Bronchial epithelial cell (primary cell): ENCODE measurements around the gene DAPP1. TPM values are rescaled to one million over a fixed set of nuclear protein-coding genes. Genes with fewer than 3 reads are reported as not detected.

ENCODE experiments used
- DNase-seq: peaks from one replicate; pipeline ENCODE4 v3.0.0-alpha.2; 2010; ENCODE audit warnings: low read depth
- FAIRE-seq: peaks from 2 replicates; lab custom pipeline; 2011; peaks lifted over from hg19 to GRCh38; lab: Jason Lieb, UNC
- H3K27me3 ChIP-seq: 2 replicates; pipeline ENCODE4 v1.5.1; 2011; ENCODE audit warnings: low read length; ENCODE audit not compliant: control insufficient read depth, insufficient read depth
- H3K36me3 ChIP-seq: 2 replicates; pipeline ENCODE4 v1.5.1; 2011; ENCODE audit warnings: low read length; ENCODE audit not compliant: control insufficient read depth, insufficient read depth
- H3K4me3 ChIP-seq: 2 replicates; pipeline ENCODE4 v1.5.1; 2011; ENCODE audit warnings: mild to moderate bottlenecking, low read depth, low read length, control low read depth
- CTCF ChIP-seq: IDR thresholded peaks from 2 replicates; pipeline ENCODE4 v1.5.1; 2011; ENCODE audit warnings: mild to moderate bottlenecking, moderate library complexity, low read length, control low read depth, inconsistent platforms; ENCODE audit not compliant: insufficient read depth, severe bottlenecking
- total RNA-seq: library from RNA; depleted of rRNA; stranded (reverse); fragments of >200 nt; gene quantifications from 2 replicates; pipeline ENCODE4 v1.2.1, GENCODE V29; 2014

The DAPP1 gene
- total RNA-seq, 1 donor from 2014 or later: 31.3 TPM

DNA sequence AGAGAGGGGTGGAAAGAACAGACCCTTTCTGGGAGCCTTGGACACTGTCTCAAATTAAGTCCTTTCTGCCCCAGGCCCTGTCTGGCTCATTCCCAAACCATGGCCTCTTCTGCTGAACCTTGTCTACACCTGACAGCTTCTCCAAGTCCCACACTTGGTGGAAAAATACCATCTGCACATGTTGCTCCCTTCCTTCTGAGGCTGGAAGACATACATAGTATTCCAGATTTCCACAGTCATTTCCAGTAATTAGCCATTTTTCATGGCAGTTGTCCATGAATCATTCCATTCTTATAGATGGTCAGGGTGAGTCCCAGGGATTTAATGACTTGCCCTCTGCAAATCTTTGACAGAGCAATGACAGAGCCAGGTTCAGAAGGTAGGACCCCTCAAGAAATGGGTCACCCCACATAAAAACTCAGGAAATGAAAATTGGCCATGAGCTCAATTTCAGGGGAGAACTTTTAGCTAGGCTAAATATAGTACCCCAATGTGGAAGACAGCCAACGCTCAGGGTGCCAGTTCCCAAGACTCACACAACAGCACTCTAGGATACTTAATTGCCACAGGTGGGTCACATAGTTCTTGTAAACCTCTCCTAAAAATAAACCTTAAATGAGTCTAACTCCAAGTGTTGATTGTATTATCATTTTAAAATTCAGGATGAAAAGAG, 16.2 kb upstream of the DAPP1 start:
- no peak for TF ChIP-seq CTCF
- no peak for DNase-seq
- FAIRE-seq: no peak
- Histone ChIP-seq H3K27me3 (no peaks in the 10 kb centered on the region), H3K36me3 (no peaks in the 10 kb centered on the region), H3K4me3 (no peak overlapping the region)

- TF ChIP-seq CTCF: no peak
- DNase-seq (no peak), FAIRE-seq (no peak)
- H3K36me3 ChIP-seq: no peaks in the 10 kb centered on the region
- H3K27me3 ChIP-seq: no peaks in the 10 kb centered on the region
- H3K4me3 ChIP-seq: no peak overlapping the region
Observed at GRCh38 chr4:99801005-99801699, 15.5 kb upstream of the DAPP1 start.

DNA sequence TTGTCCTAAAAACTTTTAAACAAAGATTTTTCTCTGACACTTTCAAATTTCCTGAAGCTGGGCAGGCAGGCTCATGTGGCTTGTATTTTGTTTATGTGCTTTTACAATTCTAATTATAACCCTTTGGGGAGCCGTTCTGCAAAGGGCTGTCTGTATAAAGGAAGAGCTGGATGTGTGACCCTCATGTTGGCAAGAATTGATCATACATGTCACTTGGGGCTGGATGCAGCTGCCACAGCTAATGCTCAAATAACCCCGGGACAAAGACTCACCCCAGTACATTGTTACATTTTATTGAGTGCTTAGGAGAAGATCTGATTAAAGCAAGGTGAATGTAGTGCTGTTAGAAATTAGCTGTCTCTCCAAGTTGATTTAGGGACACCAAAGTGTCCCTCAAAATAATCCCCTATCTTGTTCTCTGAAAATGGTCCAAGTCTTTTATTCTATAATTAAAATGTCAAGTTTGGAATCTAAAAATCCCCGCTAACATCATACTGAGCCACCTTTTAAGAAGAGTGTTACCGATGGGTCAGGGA, 13.0 kb upstream of the DAPP1 start:
- FAIRE-seq: no peak

GRCh38 chr4:99806545-99806944, 10.1 kb upstream of the DAPP1 start:
- H3K27me3 ChIP-seq: no peaks in the 10 kb centered on the region
- TF ChIP-seq CTCF: no peak
- DNase-seq (no peak), FAIRE-seq (peak; percentile 87)
- H3K4me3 ChIP-seq: no peak overlapping the region
- H3K36me3 ChIP-seq: no peaks in the 10 kb centered on the region

More for the DNA sequence above, 13.0 kb upstream of the DAPP1 start:
- TF ChIP-seq CTCF: no peak
- no peaks in the 10 kb centered on the region for H3K27me3 ChIP-seq
- H3K4me3 ChIP-seq: no peak overlapping the region
- no peaks in the 10 kb centered on the region for H3K36me3 ChIP-seq
- no peak for DNase-seq

DNA sequence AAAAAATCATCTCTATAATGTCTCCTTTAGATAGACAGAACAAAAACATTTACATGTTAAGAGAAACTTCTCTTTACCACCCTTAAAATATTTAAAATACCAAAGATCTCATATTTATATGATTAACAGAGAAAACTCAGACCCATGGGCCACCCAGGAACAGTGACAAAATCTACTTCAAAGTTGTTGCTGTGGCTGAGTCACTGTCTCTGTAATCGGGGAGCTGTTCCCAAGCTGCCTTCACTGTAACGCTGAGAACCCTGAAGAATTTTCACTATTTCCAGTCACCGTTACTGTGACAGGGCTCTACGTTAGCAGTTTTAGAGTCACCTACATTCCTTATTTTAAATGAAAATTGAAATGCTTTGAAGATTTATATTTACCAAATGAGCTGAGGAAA, 9.0 kb upstream of the DAPP1 start:
- TF ChIP-seq CTCF: no peak
- H3K36me3 ChIP-seq: no peaks in the 10 kb centered on the region
- H3K4me3 ChIP-seq: no peak overlapping the region
- FAIRE-seq (no peak), DNase-seq (no peak)
- H3K27me3 ChIP-seq: no peaks in the 10 kb centered on the region
